ENCODE results near the gene SERPINA10. TPM values are rescaled to one million over a fixed set of nuclear protein-coding genes. Genes with fewer than 3 reads are reported as not detected.

Gene SERPINA10
- total and polyA plus RNA-seq, 10 of the 15 experiments (the other 5 are each of a cell fraction or from before 2014, with no cell fraction given) = not detected

- no peak overlapping the region for H3K4me3 ChIP-seq
- no peak overlapping the region for H3K9ac ChIP-seq (ENCODE audit: control insufficient read depth, insufficient read depth, low read length)
- no peaks in the 10 kb centered on the region for H4K20me1 ChIP-seq (ENCODE audit: control insufficient read depth, insufficient read depth)
- BruUV-seq (replicated peaks) = no TSS peak
- ATAC-seq = no peak
- H3K9me3 ChIP-seq (replicated peaks; ENCODE audit: control insufficient read depth, insufficient read depth, low read length) = no peaks in the 10 kb centered on the region
- H3K4me1 ChIP-seq (ENCODE audit: control insufficient read depth, insufficient read depth, low read length) = no peaks in the 10 kb centered on the region
- in situ Hi-C loops (cut with MboI) (no loop called here), intact Hi-C loops (cut with micrococcal nuclease; ENCODE audit: unreplicated experiment) (no loop called here)
- no peak overlapping the region for H3K27ac ChIP-seq (ENCODE audit: control insufficient read depth, insufficient read depth)
- ChIA-PET SMC1A (ENCODE audit: uncharacterized antibody, unreplicated experiment) (no interaction called here), CTCF (interaction anchor here (0.8 to 1.3 kb wide), 2 partner anchors 17 to 105 kb away, joined by 3 read pairs; no protein-coding TSS in a partner anchor), RAD21 (ENCODE audit: unreplicated experiment) (no interaction called here), POLR2A (no interaction called here)
- no peaks in the 10 kb centered on the region for H3K36me3 ChIP-seq (ENCODE audit: control insufficient read depth in 2 of 2, insufficient read depth in 2 of 2, low read length in 1 of 2)
- DNase-seq (ENCODE audit: low read depth, low spot score) = no peak
- TF ChIP-seq SMC3 (IDR thresholded peaks at IDR 0.05; ENCODE audit: borderline replicate concordance, low read length) (no peak), MEF2B (IDR thresholded peaks at IDR 0.05; ENCODE audit: partially characterized antibody, poor library complexity, severe bottlenecking) (no peak), TCF3 (IDR thresholded peaks at IDR 0.05; ENCODE audit: borderline replicate concordance, insufficient read depth, low read depth, low read length) (no peak), ZSCAN29 (IDR thresholded peaks at IDR 0.05) (no peak), RB1 (IDR thresholded peaks at IDR 0.05; ENCODE audit: borderline replicate concordance) (no peak), ATF7 (IDR thresholded peaks at IDR 0.05; ENCODE audit: low read depth) (no peak), TCF7 (IDR thresholded peaks at IDR 0.05; ENCODE audit: borderline replicate concordance) (no peak), MXI1 (IDR thresholded peaks at IDR 0.05; ENCODE audit: low read depth, low read length) (no peak), ZNF274 (IDR thresholded peaks at IDR 0.05; ENCODE audit: insufficient read depth, insufficient read length) (no peak), HSF1 (IDR thresholded peaks at IDR 0.05; ENCODE audit: low read depth, low read length) (no peak), POU2F2 (IDR thresholded peaks at IDR 0.05; ENCODE audit: borderline replicate concordance, low read depth, low read length) (no peak), ZBTB33 (IDR thresholded peaks at IDR 0.05) (no peak), EGR1 (IDR thresholded peaks at IDR 0.05; ENCODE audit: borderline replicate concordance in 1 of 2, low read depth in 2 of 2, low read length in 2 of 2) (no peak), CREB1 (IDR thresholded peaks at IDR 0.05; ENCODE audit: low read depth) (no peak)
- TF ChIP-seq, protein P1, sequence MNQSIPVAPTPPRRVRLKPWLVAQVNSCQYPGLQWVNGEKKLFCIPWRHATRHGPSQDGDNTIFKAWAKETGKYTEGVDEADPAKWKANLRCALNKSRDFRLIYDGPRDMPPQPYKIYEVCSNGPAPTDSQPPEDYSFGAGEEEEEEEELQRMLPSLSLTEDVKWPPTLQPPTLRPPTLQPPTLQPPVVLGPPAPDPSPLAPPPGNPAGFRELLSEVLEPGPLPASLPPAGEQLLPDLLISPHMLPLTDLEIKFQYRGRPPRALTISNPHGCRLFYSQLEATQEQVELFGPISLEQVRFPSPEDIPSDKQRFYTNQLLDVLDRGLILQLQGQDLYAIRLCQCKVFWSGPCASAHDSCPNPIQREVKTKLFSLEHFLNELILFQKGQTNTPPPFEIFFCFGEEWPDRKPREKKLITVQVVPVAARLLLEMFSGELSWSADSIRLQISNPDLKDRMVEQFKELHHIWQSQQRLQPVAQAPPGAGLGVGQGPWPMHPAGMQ (IDR thresholded peaks at IDR 0.05; ENCODE audit: borderline replicate concordance) = no peak
- TF ChIP-seq, protein P2, sequence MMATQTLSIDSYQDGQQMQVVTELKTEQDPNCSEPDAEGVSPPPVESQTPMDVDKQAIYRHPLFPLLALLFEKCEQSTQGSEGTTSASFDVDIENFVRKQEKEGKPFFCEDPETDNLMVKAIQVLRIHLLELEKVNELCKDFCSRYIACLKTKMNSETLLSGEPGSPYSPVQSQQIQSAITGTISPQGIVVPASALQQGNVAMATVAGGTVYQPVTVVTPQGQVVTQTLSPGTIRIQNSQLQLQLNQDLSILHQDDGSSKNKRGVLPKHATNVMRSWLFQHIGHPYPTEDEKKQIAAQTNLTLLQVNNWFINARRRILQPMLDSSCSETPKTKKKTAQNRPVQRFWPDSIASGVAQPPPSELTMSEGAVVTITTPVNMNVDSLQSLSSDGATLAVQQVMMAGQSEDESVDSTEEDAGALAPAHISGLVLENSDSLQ (IDR thresholded peaks at IDR 0.05) = no peak
- no peak overlapping the region for H3K4me2 ChIP-seq (ENCODE audit: control insufficient read depth, insufficient read depth)
- no peak for FAIRE-seq
- no peaks in the 10 kb centered on the region for H3K79me2 ChIP-seq (ENCODE audit: control insufficient read depth, insufficient read depth, low read length)
- 46% methylated on average over 4 of the region's 4 CpGs for WGBS (ENCODE audit: insufficient coverage, insufficient replicate concordance, low lambda C conversion rate, missing lambda C conversion rate)
- no peak overlapping the region for H2AFZ ChIP-seq (ENCODE audit: control insufficient read depth, low read depth, low read length)
- H3K27me3 ChIP-seq (replicated peaks in 1 of 2; ENCODE audit: control insufficient read depth in 2 of 2, insufficient read depth in 2 of 2, low read length in 1 of 2) = no peaks in the 10 kb centered on the region
Measured at GRCh38 chr14:94317259-94317658, 24.2 kb upstream of the SERPINA10 start.

Data from GM12878 (cell line).